HepG2 (cell line): ENCODE measurements around the gene IRS2.

ENCODE experiments used
- CHD2 ChIP-seq: IDR thresholded peaks from 2 replicates; pipeline ENCODE4 v1.6.1; 2011; ENCODE audit warnings: low read depth, low read length, improper control_type of control experiment
- NFIC ChIP-seq: IDR thresholded peaks from 2 replicates; pipeline ENCODE4 v1.6.1; 2012; ENCODE audit warnings: mild to moderate bottlenecking, low read length, inconsistent platforms
- POLR2A ChIP-seq, 2 experiments: IDR thresholded peaks; 2 replicates each; pipeline ENCODE4 v1.6.1; 2011; ENCODE audit warnings: low read depth in 2 of 2, low read length in 2 of 2, mild to moderate bottlenecking in 1 of 2, moderate library complexity in 1 of 2; ENCODE audit not compliant: insufficient read depth in 1 of 2
- RFX5 ChIP-seq: IDR thresholded peaks from 2 replicates; pipeline ENCODE4 v1.6.1; 2011; ENCODE audit warnings: low read depth, low read length, improper control_type of control experiment
- TBL1XR1 ChIP-seq: fragments of 150-350 bp; IDR thresholded peaks from 2 replicates; pipeline ENCODE4 v1.6.1; 2014; ENCODE audit warnings: borderline replicate concordance, low read length; ENCODE audit not compliant: partially characterized antibody
- ZMYM2 ChIP-seq: sonication (generic); formaldehyde crosslinking; IDR thresholded peaks from 2 replicates; pipeline ENCODE4 v1.8.0; 2022; ENCODE audit warnings: mild to moderate bottlenecking, missing genetic modification reagents
- ZNF30 ChIP-seq: sonication (generic); formaldehyde crosslinking; IDR thresholded peaks from 2 replicates; pipeline ENCODE4 v1.5.0; 2020; ENCODE audit warnings: mild to moderate bottlenecking, missing genetic modification reagents
- ZNF572 ChIP-seq: sonication (generic); formaldehyde crosslinking; IDR thresholded peaks from 2 replicates; pipeline ENCODE4 v1.5.1; 2020; ENCODE audit warnings: mild to moderate bottlenecking, missing genetic modification reagents
- TF ChIP-seq, protein P1 (sequence below), 2 experiments: IDR thresholded peaks; 2 replicates each; pipeline ENCODE4 v1.6.1; 2011 to 2012; ENCODE audit warnings: low read length in 2 of 2, borderline replicate concordance in 1 of 2, low read depth in 1 of 2, mild to moderate bottlenecking in 1 of 2, moderate library complexity in 1 of 2
- TF ChIP-seq, protein P2 (sequence below): sonication (generic); formaldehyde crosslinking; conservative IDR thresholded peaks from 2 replicates; pipeline ENCODE4 v1.4.0; 2020; ENCODE audit warnings: missing genetic modification reagents

DNA sequence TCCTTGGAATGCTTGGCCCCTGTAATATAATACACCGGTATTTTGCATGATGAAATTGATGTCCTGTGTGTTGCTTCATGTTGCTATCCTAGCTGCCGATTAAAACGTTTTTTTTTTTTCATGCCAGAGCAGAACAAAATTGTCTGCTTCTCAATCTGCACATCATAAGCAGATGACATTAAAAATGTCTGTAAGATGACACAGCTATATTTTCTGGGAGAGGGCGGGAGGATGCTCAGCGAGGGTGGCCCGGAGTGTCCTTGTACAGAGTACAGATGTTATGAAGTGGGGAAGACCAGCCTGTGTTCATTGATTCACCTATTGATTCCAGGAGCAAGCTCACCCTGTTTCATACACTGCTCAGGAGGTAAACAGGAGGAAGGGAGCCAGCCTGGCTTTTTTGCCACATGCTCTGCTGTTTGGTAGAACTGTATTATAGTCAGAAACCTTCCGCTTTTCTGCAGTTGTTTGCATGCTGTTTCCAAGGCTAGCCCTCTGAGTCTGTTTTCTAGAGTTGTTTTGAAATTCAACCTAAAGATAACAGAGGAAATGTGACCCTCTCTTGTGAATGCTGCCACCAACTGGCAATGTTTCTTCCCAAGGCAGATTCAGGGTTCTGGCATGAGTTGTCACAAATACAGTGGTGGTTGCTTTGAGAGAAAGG lies 4.7 kb upstream of the IRS2 start:
- no peak for TF ChIP-seq ZNF572 (CRISPR knock-in tag)
- TF ChIP-seq POLR2A (IDR thresholded peaks at IDR 0.05; ENCODE audit: insufficient read depth in 1 of 2, low read depth in 2 of 2, low read length in 2 of 2) = no peak
- no peak for TF ChIP-seq NFIC
- TF ChIP-seq CHD2 = no peak
- no peak for TF ChIP-seq ZNF30
- no peak for TF ChIP-seq TBL1XR1
- TF ChIP-seq RFX5 = no peak
- TF ChIP-seq, protein P1, sequence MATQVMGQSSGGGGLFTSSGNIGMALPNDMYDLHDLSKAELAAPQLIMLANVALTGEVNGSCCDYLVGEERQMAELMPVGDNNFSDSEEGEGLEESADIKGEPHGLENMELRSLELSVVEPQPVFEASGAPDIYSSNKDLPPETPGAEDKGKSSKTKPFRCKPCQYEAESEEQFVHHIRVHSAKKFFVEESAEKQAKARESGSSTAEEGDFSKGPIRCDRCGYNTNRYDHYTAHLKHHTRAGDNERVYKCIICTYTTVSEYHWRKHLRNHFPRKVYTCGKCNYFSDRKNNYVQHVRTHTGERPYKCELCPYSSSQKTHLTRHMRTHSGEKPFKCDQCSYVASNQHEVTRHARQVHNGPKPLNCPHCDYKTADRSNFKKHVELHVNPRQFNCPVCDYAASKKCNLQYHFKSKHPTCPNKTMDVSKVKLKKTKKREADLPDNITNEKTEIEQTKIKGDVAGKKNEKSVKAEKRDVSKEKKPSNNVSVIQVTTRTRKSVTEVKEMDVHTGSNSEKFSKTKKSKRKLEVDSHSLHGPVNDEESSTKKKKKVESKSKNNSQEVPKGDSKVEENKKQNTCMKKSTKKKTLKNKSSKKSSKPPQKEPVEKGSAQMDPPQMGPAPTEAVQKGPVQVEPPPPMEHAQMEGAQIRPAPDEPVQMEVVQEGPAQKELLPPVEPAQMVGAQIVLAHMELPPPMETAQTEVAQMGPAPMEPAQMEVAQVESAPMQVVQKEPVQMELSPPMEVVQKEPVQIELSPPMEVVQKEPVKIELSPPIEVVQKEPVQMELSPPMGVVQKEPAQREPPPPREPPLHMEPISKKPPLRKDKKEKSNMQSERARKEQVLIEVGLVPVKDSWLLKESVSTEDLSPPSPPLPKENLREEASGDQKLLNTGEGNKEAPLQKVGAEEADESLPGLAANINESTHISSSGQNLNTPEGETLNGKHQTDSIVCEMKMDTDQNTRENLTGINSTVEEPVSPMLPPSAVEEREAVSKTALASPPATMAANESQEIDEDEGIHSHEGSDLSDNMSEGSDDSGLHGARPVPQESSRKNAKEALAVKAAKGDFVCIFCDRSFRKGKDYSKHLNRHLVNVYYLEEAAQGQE (IDR thresholded peaks at IDR 0.05; ENCODE audit: borderline replicate concordance in 1 of 2, low read depth in 1 of 2, low read length in 2 of 2) = no peak
- TF ChIP-seq, protein P2, sequence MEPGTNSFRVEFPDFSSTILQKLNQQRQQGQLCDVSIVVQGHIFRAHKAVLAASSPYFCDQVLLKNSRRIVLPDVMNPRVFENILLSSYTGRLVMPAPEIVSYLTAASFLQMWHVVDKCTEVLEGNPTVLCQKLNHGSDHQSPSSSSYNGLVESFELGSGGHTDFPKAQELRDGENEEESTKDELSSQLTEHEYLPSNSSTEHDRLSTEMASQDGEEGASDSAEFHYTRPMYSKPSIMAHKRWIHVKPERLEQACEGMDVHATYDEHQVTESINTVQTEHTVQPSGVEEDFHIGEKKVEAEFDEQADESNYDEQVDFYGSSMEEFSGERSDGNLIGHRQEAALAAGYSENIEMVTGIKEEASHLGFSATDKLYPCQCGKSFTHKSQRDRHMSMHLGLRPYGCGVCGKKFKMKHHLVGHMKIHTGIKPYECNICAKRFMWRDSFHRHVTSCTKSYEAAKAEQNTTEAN = no peak
- no peak for TF ChIP-seq ZMYM2 (CRISPR knock-in tag)
